A549 treated with ZK216348 at 1 μM for 4 hours (cell line): ENCODE measurements around the gene CPM. TPM values are rescaled to one million over a fixed set of nuclear protein-coding genes. Genes with fewer than 3 reads are reported as not detected.

Experiments used
- total RNA-seq: library from RNA; stranded (reverse); fragments of 200-300 nt; extraction: Qiagen RNA extraction; gene quantifications from 5 replicates; pipeline ENCODE4 v1.2.3, GENCODE V29; 2022; ENCODE audit warnings: low read depth

CPM gene
- 4.9 to 10.1 TPM (median 6.1 TPM) in 5 replicates for total RNA-seq

GRCh38 chr12:68932961-68933893, at the start of gene CPM:
CPM (minus strand) TSS chr12:68933171; CDS start chr12:68932837, 334 bp downstream.

GRCh38 chr12:68807576-68808387, 125.2 kb downstream of the CPM start, which contains the start of gene MDM2:
MDM2 (plus strand) TSS chr12:68808177; CDS start chr12:68808478, 301 bp downstream.

Other genes with a start within 250 kb of the CPM start
- gene NUP107, start 246.2 kb downstream of the CPM start, total RNA-seq, result 51.4 to 90.6 TPM (median 67.0 TPM) in 5 replicates
- gene SLC35E3, start 187.0 kb downstream of the CPM start, total RNA-seq, result 12.7 to 17.5 TPM (median 13.9 TPM) in 5 replicates
- 29.0 to 64.3 TPM (median 54.2 TPM) in 5 replicates for gene MDM2, start 125.0 kb downstream of the CPM start, total RNA-seq